NCI-H1436 (cell line): ENCODE data around the gene SCN3B.

ENCODE experiments used
- DNase-seq: peaks from one replicate; lab custom pipeline; 2025; lab: John Stamatoyannopoulos, UW

The SCN3B gene

DNA sequence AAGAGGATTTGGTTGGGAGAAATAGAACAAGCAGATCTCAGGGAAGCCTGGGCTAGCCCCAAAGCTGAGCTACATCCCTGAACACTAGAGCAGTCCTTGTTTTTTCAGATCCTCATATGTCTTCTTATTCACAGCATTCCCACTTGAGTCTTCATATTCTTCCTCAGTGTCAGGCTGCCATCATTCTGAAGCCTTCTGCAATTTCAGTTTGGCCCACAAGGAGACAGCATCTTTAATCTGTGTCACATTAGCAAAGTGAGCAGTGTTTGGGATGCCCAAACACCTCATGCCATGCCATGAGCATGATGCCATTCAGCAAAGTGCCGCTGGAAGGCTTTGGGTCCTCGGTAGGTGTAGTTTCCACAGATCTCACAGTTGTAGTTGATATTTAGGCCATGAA lies 56.6 kb downstream of the SCN3B start:
- no peak for DNase-seq

DNA sequence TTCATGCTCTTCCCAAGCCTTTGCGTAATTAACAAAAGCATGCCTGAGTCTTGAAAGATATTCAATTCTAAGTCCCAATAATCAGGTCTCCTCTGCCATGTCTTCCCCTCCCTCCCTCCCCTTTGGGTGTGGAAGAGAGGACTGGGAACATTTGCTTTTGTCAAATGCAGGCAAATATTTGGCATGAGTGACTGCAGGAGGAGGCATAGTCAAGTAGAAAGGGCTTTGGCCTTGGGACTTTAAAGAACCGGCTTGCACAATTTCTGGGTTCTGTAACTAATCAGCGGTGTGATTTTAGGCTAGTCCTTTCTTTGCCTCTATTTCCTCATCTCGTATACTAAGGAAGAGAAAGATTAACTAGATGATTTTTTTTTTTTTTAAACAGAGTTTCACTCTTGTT lies 59.5 kb downstream of the SCN3B start:
- DNase-seq = no peak

DNA sequence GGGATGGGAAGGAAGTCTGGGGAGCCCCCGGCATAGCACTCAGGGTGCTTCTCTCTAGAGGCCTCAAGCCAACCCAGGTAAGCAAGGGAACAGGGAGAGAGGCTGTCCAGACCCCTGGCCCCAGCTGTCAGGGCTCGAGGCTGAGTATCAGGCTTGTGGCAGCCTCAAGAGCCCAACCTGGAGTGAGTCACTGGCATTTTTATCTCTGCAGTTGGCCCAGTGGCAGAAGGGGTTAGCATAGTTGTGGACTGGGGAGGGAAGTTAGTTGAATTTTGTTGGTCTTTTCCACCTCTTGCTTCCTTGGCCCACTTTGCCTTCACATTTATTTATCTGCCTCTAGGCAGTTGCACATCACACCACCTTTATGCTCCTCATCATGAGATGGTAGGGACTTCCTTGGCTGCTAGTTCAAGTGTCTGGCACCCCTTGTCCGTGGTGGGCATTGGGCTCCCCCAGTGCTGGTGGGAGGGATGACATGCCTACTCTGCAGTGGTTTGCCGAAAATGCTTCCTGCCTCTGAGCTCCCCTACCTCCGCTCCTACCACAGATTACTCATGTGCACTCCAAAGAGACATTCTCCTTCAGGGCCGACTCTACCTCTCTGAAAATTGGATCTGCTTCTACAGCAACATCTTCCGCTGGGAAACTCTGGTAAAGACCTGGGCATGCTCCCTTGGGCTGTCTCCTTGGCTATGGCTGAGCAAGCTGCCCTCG lies 60.1 kb downstream of the SCN3B start:
- DNase-seq = no peak

DNA sequence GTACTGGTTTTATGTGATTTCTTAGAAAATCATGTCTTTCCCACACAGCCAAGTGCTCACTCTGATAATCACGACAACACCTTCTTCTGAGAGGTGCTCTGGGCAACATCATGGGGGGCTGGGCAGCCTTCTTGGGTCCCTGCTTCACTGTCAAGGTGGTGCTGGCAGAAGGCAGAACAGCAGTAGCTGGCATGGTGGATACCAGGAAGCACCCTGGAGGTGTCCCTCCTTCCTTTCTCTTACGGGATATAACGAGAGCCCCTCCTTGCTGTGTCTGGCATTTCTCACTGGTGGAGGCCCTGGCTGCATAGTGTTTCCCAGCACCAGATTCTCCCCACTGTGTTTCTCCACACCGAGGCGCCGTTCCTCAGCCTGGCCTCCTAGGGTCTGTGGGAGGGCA lies 60.9 kb downstream of the SCN3B start:
- no peak for DNase-seq

DNA sequence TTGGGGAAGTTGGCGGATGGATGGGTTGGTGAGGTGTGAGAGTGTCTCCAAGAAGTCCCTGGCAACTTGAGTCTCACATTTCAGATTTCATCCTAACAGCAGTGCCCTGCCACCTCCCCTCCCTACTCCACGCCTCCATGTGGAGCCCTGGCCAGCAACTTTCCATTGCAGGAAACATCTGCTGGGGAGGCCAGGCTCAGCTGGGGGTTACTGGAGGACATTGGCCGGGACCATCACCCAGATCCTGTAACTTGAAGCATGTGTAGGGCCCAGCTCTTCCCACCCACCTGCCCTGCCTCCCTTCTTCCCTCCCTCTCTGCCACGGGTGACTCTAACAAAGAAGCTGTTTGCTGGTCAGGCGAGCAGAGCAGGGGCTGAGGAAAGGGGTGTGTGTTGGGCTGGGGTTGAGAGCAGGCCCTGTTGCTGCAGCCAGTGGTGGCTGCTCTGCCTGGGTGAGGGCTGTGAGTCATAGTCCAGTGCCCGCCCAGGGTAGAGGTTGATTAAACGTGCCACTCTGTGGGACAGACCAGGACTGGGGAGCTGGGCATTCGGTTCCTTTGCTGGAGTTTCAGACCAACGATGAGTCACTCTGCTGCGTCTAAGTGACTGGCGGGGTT lies 64.0 kb downstream of the SCN3B start:
- no peak for DNase-seq

DNA sequence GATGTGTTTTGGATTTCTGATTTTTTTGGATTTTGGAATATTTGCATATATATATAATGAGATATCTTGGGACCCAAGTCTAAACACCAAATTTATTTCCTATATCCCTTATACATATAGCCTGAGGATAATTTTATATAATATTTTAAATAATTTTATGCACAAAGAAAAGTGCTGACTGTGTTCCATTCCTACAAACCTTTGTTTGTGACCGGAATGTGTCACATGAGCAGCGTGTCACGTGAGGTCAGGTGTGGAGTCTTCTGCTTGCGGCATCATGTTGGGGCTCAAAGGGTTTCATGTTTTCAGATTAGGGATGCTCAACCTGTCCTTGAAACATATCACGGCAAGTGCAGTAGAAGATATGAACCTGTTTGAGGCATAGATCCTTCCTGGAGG lies 65.6 kb downstream of the SCN3B start:
- DNase-seq = no peak

DNA sequence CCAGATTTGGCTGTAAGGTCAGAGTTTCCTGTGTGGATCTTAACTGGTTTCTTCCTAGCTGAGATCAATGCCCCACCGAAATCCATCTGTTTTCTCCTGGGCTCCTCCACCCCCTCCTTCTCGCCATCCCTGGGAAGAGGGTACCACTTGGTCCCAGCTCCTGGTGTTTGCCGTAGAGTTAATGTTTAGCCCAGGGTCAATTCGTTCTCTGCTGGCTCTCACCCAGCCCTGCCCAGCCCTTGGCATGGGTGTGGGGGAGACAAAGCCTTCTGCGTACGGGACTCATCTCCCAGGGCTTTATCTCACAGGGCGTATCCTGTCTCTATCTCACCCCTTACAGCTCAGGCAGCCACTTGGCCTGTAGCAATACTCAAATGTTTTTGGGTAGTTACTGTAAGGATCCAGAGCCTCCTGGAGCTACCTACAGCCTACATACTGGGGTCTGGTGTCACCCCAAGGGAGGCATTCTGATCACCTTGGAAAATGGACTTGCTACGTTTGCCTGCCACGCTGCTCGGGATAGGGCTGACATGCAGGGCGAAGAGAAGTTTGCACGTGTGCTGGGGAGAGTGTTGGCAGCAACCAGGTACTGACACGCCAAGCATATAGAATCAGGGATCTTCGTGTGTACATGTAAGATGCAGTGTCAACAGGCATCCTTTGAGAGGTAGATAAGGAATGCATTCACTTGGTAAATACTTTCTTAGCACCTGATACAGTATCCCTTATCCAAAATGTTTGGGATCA lies 66.1 kb downstream of the SCN3B start:
- DNase-seq = no peak

DNA sequence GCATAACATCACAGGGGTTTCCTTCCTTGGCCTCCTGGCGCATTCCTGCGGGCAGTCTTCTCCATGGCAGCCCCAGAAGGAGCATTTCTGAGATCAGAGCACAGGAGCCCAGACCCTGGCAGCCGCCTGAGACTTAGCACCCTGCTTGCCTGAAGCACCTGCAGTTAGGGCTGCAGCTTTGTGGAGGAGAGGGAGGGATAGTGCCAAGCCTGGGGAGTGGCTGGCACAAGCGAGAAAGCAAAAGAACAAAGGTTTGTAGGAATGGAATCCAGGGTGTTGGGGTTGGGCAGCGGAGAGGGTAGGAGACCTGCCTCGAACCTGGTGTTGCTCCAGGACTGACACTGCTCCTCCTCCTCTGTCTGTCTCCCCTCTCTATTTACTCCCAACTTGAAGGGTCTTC lies 66.9 kb downstream of the SCN3B start:
- no peak for DNase-seq

DNA sequence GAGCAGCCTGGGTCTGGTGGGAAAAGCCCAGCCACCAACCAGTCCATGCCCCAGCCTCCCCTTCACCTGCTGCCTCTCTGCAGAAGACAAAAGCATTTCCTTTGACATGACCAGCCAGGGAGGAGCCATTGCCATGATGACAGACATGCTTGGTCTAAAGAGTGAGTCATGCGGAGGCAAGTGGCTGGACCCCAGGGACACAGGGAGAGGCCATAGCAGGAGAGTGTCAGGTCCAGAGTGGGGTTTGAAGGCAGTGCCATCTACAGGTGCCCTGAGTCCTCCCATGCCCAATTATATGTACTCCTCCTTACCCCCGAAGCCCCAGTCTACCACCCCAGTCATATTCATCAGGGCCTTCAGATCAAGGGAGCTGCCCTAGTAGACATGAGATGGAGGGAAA lies 67.4 kb downstream of the SCN3B start:
- DNase-seq = no peak

DNA sequence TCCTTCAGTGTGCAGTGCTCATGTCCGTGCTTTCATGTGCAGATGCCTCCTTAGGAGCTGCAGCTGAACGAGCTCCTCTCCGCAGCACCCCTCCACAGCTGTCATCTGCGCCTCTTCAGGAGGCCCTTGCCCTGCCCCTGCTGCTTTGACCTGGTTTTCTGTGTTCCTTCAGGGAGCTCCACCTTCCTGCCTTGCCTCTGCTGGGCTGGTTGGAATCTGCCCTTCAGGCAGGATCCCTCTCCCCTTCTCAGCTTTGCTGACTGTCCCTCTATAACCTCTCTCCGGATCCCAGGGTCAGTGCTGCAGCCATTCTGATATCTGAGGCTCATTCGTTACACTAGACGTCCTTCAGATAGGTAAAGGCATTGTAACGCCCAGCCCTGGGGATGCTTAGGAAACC lies 67.9 kb downstream of the SCN3B start:
- no peak for DNase-seq

DNA sequence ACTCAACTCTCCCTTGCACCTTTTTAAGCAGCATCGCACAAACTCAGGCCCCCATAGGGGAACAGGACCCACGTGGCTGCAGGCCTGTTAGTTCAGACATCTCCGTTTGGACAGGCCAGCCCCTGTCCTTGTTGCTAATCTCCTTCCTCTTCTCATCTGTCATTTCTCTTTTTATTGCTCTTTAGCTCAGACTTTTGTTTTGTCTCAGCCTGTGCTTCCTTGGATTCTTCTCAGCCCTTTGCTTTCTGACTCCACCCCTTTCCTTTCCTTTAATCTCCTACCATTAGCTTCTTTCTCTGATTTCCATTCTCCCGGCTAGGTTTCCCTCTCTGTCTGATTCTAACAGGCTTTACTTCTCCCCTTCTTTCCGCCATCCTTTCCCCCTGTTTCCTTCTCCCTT lies 68.7 kb downstream of the SCN3B start:
- DNase-seq = no peak

DNA sequence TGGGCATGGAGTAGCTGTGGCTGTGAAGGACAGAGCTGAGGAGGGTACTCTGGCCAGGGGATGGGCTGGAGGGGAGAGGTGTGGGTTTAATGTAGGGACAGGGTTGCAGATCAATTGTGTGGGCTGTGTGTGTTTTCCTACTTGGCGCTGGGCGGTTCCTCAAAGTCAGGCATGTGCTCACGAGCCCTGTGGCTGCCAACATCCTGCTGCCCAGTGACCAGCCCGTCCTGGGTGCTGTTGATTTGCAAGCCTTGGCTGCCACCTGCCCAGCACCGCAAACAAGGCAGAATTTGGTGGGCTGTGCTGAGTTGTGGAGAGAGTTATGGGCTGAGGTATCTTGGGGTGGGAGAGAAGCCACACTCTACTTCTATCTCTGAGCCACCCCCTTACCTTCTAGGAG lies 69.2 kb downstream of the SCN3B start:
- DNase-seq = no peak

DNA sequence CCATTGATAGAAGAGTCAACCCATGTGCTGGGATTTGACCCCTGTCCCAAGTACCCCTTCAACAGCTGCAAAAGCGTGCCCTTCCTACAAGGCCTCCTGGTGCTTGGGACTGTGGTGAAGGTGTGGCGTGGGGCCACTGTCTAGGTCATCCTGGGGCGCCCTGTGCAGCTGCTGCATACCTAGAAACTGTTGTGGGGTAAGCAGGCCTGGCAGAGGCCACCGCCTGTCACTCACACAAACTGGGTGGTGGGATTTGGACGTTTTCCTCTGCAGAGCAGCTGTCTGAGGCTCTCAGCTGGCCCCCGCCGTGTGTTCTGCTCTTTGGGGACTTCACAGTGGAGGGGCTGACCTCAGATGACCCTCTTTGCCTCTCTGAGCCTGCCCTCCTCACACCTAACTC lies 69.7 kb downstream of the SCN3B start:
- no peak for DNase-seq

DNA sequence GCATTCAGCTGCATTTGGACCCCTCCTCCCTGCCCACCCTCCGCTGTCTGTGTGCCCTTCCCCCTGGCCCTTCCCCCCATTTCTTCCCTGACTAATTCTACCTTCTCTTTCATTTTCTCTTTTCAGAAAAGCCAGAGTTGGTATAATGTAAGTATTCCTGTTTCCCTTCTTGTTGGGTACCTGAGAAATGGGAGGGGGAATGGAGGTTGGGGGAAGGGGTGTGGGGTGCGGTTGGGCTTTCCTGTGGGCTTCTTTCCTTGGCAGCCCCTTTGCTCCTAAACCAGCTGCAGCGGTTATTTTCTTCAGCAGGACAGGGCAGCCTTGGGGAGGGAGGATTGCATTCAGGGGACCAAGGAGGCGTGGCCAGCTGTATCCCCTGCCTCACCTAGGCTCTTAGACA lies 70.2 kb downstream of the SCN3B start:
- no peak for DNase-seq

DNA sequence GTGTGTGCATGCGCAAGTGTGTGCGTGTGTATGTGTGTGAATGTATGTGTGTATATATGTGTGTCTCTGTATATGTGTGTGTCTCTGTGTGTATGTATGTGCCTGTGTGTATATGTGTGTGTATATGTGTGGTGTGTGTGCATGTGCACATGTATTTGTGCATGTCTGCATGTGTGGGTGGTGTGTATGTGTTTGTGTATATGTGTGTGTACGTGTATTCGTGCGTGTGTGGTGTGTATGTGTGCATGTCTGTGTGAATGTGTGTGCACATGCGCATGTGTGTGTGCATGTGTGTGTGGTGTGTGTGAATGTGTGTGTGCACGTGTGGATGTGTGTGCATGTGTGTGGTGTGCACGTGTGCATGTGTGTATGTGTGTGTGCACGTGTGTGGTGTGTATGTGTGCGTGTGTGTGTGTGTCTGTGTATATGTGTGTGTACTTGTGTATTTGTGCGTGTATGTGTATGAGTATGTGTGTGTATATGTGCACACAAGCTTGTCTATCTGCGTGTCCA lies 71.4 kb downstream of the SCN3B start:
- no peak for DNase-seq

DNA sequence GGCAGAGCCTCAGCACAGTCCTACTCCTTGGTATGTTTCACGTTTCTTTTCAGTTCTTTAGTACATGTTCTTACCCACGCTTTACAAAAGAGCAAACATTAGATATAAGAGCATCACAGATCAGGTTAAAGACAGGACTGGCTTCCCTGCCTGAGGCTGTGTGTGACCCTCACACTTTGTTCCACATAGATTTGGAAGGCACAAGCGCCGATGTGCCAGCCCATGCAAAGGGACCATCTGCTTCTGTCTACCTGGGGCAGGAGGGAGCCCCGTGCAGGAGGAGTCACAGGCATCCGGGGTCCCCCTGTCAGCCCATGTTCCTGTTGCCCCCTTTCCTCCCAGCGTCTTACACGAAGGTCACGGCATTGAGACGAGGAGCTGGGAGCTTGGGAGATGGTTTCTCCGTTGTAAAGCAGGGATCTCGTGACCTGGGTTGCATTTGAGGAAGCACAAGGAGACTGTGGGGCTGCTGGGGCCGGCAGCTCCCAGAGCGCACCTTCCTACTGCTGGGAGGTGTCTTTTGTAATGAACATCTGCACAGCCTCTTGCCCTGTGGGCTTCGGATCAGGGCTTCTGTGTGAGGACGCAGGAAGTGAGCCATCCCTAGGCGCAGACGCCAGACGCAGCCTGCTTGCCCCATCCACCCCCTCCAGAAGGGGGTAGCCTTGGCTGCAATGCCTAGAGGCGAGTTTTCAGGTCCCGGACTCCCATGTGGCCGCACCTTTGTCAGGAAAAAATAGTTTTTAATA lies 72.6 kb downstream of the SCN3B start:
- no peak for DNase-seq

DNA sequence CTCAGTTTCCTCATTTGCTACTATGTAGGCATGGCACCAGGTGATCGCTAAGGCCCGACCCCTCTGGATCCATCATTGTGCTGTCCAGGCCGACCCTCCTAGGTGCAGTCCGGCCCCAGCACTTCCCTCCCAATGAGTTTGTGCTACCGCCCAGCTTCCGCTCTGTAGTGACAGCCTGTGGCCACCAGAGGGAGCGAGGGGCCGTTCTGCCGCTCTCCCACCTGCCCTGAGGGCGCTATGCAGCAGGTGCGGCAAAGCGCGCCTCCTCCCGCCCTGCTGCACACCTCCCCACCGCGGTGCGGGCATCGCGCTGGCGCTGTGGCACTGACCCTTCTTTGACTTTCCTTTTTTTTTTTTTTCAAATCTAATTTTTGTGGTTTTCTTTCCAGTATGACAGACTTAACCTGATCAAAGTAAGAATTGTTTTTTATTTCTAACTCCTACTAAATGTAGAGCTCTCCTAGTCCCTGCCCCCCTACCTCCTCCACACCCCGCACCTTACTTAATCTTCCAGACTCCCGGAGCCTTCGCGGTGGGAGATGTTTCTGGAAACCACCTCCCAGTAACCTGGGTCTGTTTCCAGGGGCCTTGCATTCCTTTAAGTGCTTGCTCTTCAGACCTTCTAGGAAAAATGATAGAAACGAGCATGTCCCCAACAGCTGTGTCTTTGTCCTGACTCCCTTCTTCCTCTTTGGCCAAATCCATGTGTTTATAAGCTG lies 73.7 kb downstream of the SCN3B start:
- peak; percentile 79 for DNase-seq

DNA sequence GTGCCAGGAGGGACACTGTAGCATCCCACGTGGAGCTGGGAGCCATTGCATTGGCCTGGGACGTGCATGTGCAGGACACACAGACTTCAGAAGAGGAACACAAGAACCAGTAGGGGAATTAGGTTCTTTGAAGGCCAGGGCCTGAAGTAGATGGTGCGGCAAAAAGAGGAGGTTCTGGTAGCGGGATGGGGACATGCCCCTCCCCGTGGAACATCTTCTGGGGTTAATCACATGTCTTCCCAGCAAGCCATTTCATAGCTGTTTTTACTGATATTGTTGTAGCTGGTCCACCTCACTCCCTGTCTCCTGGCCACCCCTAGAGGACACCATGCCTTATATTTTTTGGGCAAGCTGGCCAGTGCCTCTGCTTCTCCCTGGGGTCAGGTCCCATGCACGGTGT lies 74.3 kb downstream of the SCN3B start:
- no peak for DNase-seq

DNA sequence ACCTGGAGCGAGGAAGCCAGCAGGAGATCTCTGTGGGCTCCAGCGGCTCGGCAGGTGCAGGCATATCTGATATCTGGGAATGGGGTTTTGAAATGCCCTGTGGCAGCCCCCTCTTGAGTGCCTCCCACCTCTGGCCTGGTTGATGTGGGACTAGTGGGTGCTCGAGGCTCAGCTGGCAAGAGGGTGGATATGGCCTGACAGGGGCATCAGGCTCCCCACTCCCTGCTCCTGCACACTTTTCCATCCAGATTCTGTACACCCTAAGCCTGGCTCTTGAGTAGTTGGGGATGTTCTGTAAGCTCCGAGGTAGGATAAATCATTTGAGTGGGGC lies 75.0 kb downstream of the SCN3B start:
- no peak for DNase-seq
